PFSK-1 (cell line): ENCODE results near the gene PLXNC1.

Experiments
- FOXP2 ChIP-seq: optimal IDR thresholded peaks from 2 replicates; pipeline ENCODE3; 2011; ENCODE audit warnings: borderline replicate concordance, control low read depth, inconsistent platforms; ENCODE audit not compliant: insufficient read depth; ENCODE audit errors: extremely low read length, extremely low read depth
- POLR2AphosphoS5 ChIP-seq: IDR thresholded peaks from 2 replicates; pipeline ENCODE4 v1.6.1; 2012; ENCODE audit warnings: low read depth, mild to moderate bottlenecking, control low read depth, low read length, moderate library complexity
- REST ChIP-seq, 2 experiments: IDR thresholded peaks; 2 replicates each; pipeline versions ENCODE4 v1.6.1 to v1.8.0; 2011 to 2012; ENCODE audit warnings: low read depth in 2 of 2, low read length in 2 of 2, control low read depth in 1 of 2, inconsistent platforms in 1 of 2, mild to moderate bottlenecking in 1 of 2, moderate library complexity in 1 of 2; ENCODE audit not compliant: insufficient read depth in 1 of 2
- SIN3A ChIP-seq: IDR thresholded peaks from 2 replicates; pipeline ENCODE4 v1.6.1; 2012; ENCODE audit warnings: mild to moderate bottlenecking, low read length, moderate library complexity, borderline replicate concordance; ENCODE audit not compliant: insufficient read depth
- TAF1 ChIP-seq: IDR thresholded peaks from 2 replicates; pipeline ENCODE4 v1.6.1; 2012; ENCODE audit warnings: low read length, control low read depth, borderline replicate concordance; ENCODE audit not compliant: insufficient read depth

Gene PLXNC1

GRCh38 chr12:94170690-94171594 lies 22.6 kb downstream of the PLXNC1 start:
- TF ChIP-seq TAF1 (no peak), SIN3A (no peak), REST (IDR thresholded peaks at IDR 0.05; ENCODE audit: insufficient read depth in 1 of 2, low read depth in 2 of 2, low read length in 2 of 2) (no peak), POLR2AphosphoS5 (no peak), FOXP2 (no peak)

DNA sequence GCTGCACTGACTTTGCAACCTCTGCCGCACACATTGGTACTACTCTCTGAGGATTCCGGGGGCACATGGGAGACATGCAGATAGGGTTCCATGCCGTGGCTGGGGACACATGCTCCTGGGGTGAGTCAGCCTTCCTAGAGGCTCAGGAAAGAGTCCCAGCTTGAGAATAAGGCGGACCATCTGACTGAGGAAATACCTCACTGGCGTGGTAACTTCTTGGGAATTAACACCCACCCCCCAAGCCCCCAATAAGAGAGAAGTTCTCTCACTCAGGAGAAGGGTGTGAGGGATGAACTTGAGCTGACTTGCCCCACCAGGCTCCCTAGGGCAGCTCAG lies 23.2 kb downstream of the PLXNC1 start:
- TF ChIP-seq TAF1 (no peak), POLR2AphosphoS5 (no peak), REST (IDR thresholded peaks at IDR 0.05; ENCODE audit: insufficient read depth in 1 of 2, low read depth in 2 of 2, low read length in 2 of 2) (no peak), SIN3A (no peak), FOXP2 (no peak)

DNA sequence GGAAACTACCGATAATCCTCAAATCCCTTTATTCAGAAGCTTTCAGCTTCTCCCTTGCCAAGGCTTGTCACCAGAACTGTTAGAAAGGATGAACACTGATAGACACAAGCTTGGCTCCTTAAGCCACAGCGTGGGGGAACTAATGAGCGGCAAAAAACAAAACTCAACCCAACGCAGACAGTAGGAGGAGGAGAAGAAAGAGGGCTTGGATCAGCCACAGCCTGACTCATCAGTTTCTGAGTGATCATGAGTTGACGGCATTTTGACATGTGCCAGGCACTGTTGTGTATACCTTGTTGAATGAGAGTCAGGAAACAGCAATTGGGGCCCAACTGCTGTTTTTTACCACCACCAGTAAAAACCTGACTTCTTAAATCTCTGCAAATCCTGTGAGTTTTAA lies 23.7 kb downstream of the PLXNC1 start:
- no peak for TF ChIP-seq FOXP2

- no peak for TF ChIP-seq POLR2AphosphoS5
- TF ChIP-seq SIN3A: no peak
- TF ChIP-seq REST (IDR thresholded peaks at IDR 0.05; ENCODE audit: insufficient read depth in 1 of 2, low read depth in 2 of 2, low read length in 2 of 2): no peak
- no peak for TF ChIP-seq FOXP2
- no peak for TF ChIP-seq TAF1
These were observed 24.6 kb downstream of the PLXNC1 start for GRCh38 chr12:94172973-94173372.

DNA sequence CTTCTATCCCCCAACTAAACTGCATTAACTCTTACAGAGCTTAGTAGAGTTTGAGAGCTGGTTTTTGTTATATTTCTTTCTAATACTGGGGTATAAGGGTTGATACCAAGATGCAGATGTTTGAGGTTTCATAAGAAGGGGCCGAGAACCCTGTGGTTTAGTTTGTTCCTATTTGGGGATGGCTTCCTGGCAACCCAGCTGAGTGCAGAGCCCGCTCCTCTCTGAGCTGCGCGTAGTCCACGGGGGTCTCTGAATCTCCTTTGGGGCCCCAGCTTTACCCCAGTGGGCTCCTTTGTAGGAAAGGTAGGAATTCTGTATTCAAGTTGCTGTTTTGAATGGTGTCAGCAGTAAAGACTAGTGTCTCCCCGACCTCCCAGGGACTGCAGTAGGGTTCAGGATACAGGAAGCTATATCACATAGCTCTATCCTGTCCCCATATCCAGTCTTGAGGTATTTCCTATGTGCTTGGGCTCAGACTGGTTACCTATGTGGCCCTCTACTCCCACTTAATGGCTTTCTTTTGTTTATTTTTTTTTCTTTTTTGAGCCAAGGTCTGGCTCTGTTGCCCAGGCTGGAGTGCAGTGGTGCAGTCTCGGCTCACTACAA lies 25.4 kb downstream of the PLXNC1 start:
- TF ChIP-seq SIN3A (no peak), REST (IDR thresholded peaks at IDR 0.05; ENCODE audit: insufficient read depth in 1 of 2, low read depth in 2 of 2, low read length in 2 of 2) (no peak), FOXP2 (no peak), TAF1 (no peak), POLR2AphosphoS5 (no peak)
